Keratinocyte (primary cell): ENCODE results near the gene BOC. TPM values are rescaled to one million over a fixed set of nuclear protein-coding genes. Genes with fewer than 3 reads are reported as not detected.

Source experiments
- DNase-seq: peaks from one replicate; pipeline ENCODE4 v3.0.0-alpha.2; 2011; ENCODE audit warnings: low read depth, missing footprints, low spot score
- FAIRE-seq: peaks from 2 replicates; lab custom pipeline; 2011; peaks lifted over from hg19 to GRCh38; lab: Jason Lieb, UNC
- H2AFZ ChIP-seq: 2 replicates; pipeline ENCODE4 v1.6.0; 2012; ENCODE audit warnings: low read length, control low read depth, inconsistent platforms; ENCODE audit not compliant: control insufficient read depth
- H3K27ac ChIP-seq: 2 replicates; pipeline ENCODE4 v1.5.1; 2011; ENCODE audit warnings: low read length; ENCODE audit not compliant: control insufficient read depth, insufficient read depth
- H3K27me3 ChIP-seq: 3 replicates; pipeline ENCODE4 v1.6.0; 2011; ENCODE audit warnings: low read length; ENCODE audit not compliant: control insufficient read depth, insufficient read depth; ENCODE audit errors: extremely low read depth
- H3K36me3 ChIP-seq, 2 experiments: 2 replicates in 1 of 2; 3 replicates in 1 of 2; pipeline ENCODE4 v1.5.1; 2011; ENCODE audit warnings: low read length in 2 of 2, mild to moderate bottlenecking in 1 of 2; ENCODE audit not compliant: control insufficient read depth in 2 of 2, insufficient read depth in 2 of 2; ENCODE audit errors: extremely low read depth in 1 of 2
- H3K4me1 ChIP-seq: 3 replicates; pipeline ENCODE4 v1.5.1; 2011; ENCODE audit warnings: low read length; ENCODE audit not compliant: control insufficient read depth, insufficient read depth; ENCODE audit errors: extremely low read depth
- H3K4me2 ChIP-seq: 3 replicates; pipeline ENCODE4 v1.6.0; 2011; ENCODE audit warnings: low read depth, low read length; ENCODE audit not compliant: control insufficient read depth, insufficient read depth; ENCODE audit errors: extremely low read depth
- H3K4me3 ChIP-seq, 3 experiments: fragments of 200-600 bp in 1 of 3; sonication (generic) in 1 of 3; 2 replicates in 2 of 3; 3 replicates in 1 of 3; pipeline ENCODE4 v1.5.1; 2011 to 2016; ENCODE audit warnings: low read length in 3 of 3, mild to moderate bottlenecking in 3 of 3, control low read depth in 2 of 3, inconsistent platforms in 1 of 3, low read depth in 1 of 3, mixed read lengths in 1 of 3, mixed run types in 1 of 3, moderate library complexity in 1 of 3; ENCODE audit not compliant: control insufficient read depth in 2 of 3, insufficient read depth in 2 of 3; ENCODE audit errors: extremely low read depth in 1 of 3
- H3K79me2 ChIP-seq: 2 replicates; pipeline ENCODE4 v1.6.0; 2012; ENCODE audit warnings: low read length; ENCODE audit not compliant: control insufficient read depth, insufficient read depth
- H3K9ac ChIP-seq: 3 replicates; pipeline ENCODE4 v1.6.0; 2011; ENCODE audit warnings: low read length; ENCODE audit not compliant: control insufficient read depth, insufficient read depth; ENCODE audit errors: extremely low read depth
- H3K9me1 ChIP-seq: 3 replicates; pipeline ENCODE4 v1.6.0; 2011; ENCODE audit warnings: low read length; ENCODE audit not compliant: control insufficient read depth, insufficient read depth; ENCODE audit errors: extremely low read depth
- H3K9me3 ChIP-seq: 2 replicates; pipeline ENCODE4 v1.5.1; 2012; ENCODE audit warnings: low read depth, low read length; ENCODE audit not compliant: control insufficient read depth
- H4K20me1 ChIP-seq: 3 replicates; pipeline ENCODE4 v1.6.0; 2011; ENCODE audit warnings: low read length; ENCODE audit not compliant: control insufficient read depth, insufficient read depth; ENCODE audit errors: extremely low read depth
- EZH2 ChIP-seq: IDR thresholded peaks from one replicate; pipeline ENCODE4 v1.6.1; 2012; ENCODE audit warnings: inconsistent platforms, mild to moderate bottlenecking, low read length, moderate library complexity
- dilution Hi-C: fragments of 300-500 bp; cut with MboI; formaldehyde crosslinking; loops from one replicate; pipeline ENCODE4 v1.7.0; 2020; ENCODE audit warnings: low sequenced_read_pairs; ENCODE audit not compliant: extremely low pct_ligation_motif_present
- polyA plus RNA-seq, 5 experiments: library from polyadenylated mRNA; depleted of rRNA in 3 of 5; stranded (reverse) in 3 of 5; stranded (forward) in 1 of 5; unstranded in 1 of 5; fragments of >200 nt; gene quantifications; 1 replicate in 1 of 5; 2 replicates in 3 of 5; 3 replicates in 1 of 5; pipeline versions ENCODE4 v1.2.1 to v1.2.3, GENCODE V29; 2011 to 2012; ENCODE audit warnings: missing spikeins in 2 of 5, low read depth in 1 of 5, low replicate concordance in 1 of 5
- TF ChIP-seq, protein P1 (sequence below), 3 experiments: IDR thresholded peaks in 1 of 3; conservative IDR thresholded peaks in 1 of 3; optimal IDR thresholded peaks in 1 of 3; 2 replicates in 2 of 3; 3 replicates in 1 of 3; pipeline versions ENCODE3 to v1.5.1; 2011; ENCODE audit warnings: low read length in 3 of 3, mild to moderate bottlenecking in 3 of 3, moderate library complexity in 2 of 3, control low read depth in 1 of 3, inconsistent platforms in 1 of 3; ENCODE audit not compliant: insufficient read depth in 2 of 3; ENCODE audit errors: extremely low read depth in 1 of 3

Gene BOC
- polyA plus RNA-seq, 1 donor (not counting 4 experiments of a cell fraction or from before 2014, with no cell fraction given): 11.2 TPM

DNA sequence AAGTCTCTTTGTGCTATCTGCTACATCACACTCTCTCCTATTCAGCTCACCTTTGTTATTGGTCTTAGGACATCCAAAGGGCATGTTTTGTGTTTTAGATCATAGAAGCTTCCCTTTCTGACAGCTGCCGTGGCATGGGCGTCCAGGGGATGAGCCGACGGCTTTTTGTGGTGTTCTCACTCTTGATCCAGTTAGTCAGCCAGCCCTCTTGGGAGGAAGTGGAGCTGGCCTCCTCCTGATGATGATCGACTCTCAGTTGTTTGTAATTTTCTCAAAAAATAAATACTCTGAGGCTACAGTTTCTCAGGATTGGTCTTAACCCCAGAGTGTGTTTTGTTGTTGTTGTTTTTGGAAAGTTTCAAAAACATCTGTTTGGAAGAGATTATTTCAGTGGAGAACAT is 34.4 kb downstream of the BOC start:
- H2AFZ ChIP-seq: peak overlapping the region; percentile 88
- no peak for DNase-seq
- peak overlapping the region; percentile 36 for H3K4me2 ChIP-seq
- H3K9ac ChIP-seq: no peak overlapping the region
- dilution Hi-C loops: no loop called here
- TF ChIP-seq, protein P1, sequence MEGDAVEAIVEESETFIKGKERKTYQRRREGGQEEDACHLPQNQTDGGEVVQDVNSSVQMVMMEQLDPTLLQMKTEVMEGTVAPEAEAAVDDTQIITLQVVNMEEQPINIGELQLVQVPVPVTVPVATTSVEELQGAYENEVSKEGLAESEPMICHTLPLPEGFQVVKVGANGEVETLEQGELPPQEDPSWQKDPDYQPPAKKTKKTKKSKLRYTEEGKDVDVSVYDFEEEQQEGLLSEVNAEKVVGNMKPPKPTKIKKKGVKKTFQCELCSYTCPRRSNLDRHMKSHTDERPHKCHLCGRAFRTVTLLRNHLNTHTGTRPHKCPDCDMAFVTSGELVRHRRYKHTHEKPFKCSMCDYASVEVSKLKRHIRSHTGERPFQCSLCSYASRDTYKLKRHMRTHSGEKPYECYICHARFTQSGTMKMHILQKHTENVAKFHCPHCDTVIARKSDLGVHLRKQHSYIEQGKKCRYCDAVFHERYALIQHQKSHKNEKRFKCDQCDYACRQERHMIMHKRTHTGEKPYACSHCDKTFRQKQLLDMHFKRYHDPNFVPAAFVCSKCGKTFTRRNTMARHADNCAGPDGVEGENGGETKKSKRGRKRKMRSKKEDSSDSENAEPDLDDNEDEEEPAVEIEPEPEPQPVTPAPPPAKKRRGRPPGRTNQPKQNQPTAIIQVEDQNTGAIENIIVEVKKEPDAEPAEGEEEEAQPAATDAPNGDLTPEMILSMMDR (optimal IDR thresholded peaks at IDR 0.05 in 1 of 3, IDR thresholded peaks at IDR 0.05 in 1 of 3, conservative IDR thresholded peaks at IDR 0.05 in 1 of 3; ENCODE audit: extremely low read depth in 1 of 3, insufficient read depth in 2 of 3, low read length in 3 of 3): no peak
- TF ChIP-seq EZH2: no peak
- no peaks in the 10 kb centered on the region for H3K79me2 ChIP-seq
- H3K27ac ChIP-seq: no peak overlapping the region
- no peaks in the 10 kb centered on the region for H3K27me3 ChIP-seq
- peaks cover 0 to 8% of the 10 kb centered on the region in 2 experiments for H3K36me3 ChIP-seq
- H3K9me3 ChIP-seq: no peaks in the 10 kb centered on the region
- H3K9me1 ChIP-seq: no peaks in the 10 kb centered on the region
- peaks cover 65% of the 10 kb centered on the region for H3K4me1 ChIP-seq
- FAIRE-seq: peak; percentile 84
- H4K20me1 ChIP-seq: no peaks in the 10 kb centered on the region
- H3K4me3 ChIP-seq: no peak overlapping the region

DNA sequence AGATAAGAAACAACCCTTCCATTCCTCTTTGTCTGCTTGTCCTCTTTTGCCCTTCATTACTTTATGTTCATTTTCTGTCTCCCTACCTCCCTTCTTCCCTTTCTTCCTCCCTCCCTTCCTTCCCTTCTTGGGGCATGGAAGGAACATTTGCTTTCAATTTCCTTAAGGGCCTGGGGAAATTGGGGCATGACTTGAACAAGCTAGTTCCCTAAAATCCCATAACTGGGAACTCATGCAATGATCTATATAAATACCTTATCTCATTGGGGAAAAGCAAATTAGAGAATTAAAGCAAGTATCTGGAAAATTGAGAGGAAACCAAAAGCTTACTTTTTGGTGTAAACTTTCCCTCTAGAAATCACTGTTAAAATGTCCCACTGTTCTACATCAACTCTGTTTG is 35.7 kb downstream of the BOC start:
- Histone ChIP-seq H3K4me3 (no peak overlapping the region), H3K9ac (no peak overlapping the region), H3K4me2 (peak overlapping the region; percentile 61), H4K20me1 (no peaks in the 10 kb centered on the region), H2AFZ (peak overlapping the region; percentile 61), H3K27me3 (no peaks in the 10 kb centered on the region), H3K79me2 (no peaks in the 10 kb centered on the region), H3K9me3 (no peaks in the 10 kb centered on the region), H3K9me1 (no peaks in the 10 kb centered on the region), H3K27ac (no peak overlapping the region), H3K36me3 (peaks cover 1 to 8% of the 10 kb centered on the region in 2 experiments), H3K4me1 (peaks cover 52% of the 10 kb centered on the region)
- dilution Hi-C loops: no loop called here
- no peak for DNase-seq
- no peak for FAIRE-seq
- TF ChIP-seq, protein P1 (optimal IDR thresholded peaks at IDR 0.05 in 1 of 3, IDR thresholded peaks at IDR 0.05 in 1 of 3, conservative IDR thresholded peaks at IDR 0.05 in 1 of 3; ENCODE audit: extremely low read depth in 1 of 3, insufficient read depth in 2 of 3, low read length in 3 of 3): no peak
- no peak for TF ChIP-seq EZH2
